Bronchial epithelial cell (primary cell): ENCODE measurements around the gene BORCS6. TPM values are rescaled to one million over a fixed set of nuclear protein-coding genes. Genes with fewer than 3 reads are reported as not detected.
A peak's percentile ranks its signal among the peaks of the same experiment; 100 is the strongest.

Experiments used
- DNase-seq: peaks from one replicate; pipeline ENCODE4 v3.0.0-alpha.2; 2010; ENCODE audit warnings: low read depth
- FAIRE-seq: peaks from 2 replicates; lab custom pipeline; 2011; peaks lifted over from hg19 to GRCh38; lab: Jason Lieb, UNC
- H3K27me3 ChIP-seq: 2 replicates; pipeline ENCODE4 v1.5.1; 2011; ENCODE audit warnings: low read length; ENCODE audit not compliant: control insufficient read depth, insufficient read depth
- H3K36me3 ChIP-seq: 2 replicates; pipeline ENCODE4 v1.5.1; 2011; ENCODE audit warnings: low read length; ENCODE audit not compliant: control insufficient read depth, insufficient read depth
- H3K4me3 ChIP-seq: 2 replicates; pipeline ENCODE4 v1.5.1; 2011; ENCODE audit warnings: mild to moderate bottlenecking, low read depth, low read length, control low read depth
- CTCF ChIP-seq: IDR thresholded peaks from 2 replicates; pipeline ENCODE4 v1.5.1; 2011; ENCODE audit warnings: mild to moderate bottlenecking, moderate library complexity, low read length, control low read depth, inconsistent platforms; ENCODE audit not compliant: insufficient read depth, severe bottlenecking
- total RNA-seq: library from RNA; depleted of rRNA; stranded (reverse); fragments of >200 nt; gene quantifications from 2 replicates; pipeline ENCODE4 v1.2.1, GENCODE V29; 2014

BORCS6 gene
- total RNA-seq, 1 donor from 2014 or later, result 6.8 TPM

- Histone ChIP-seq H3K4me3 (peak overlapping the region; percentile 88), H3K36me3 (peaks cover 22% of the 10 kb centered on the region), H3K27me3 (no peaks in the 10 kb centered on the region)
- FAIRE-seq (peak; percentile 73), DNase-seq (peak; percentile 100)
- peak; percentile 3 for TF ChIP-seq CTCF
These were observed 33.6 kb downstream of the BORCS6 start for GRCh38 chr17:8156246-8156992.

GRCh38 chr17:8155996-8156245 is 34.1 kb downstream of the BORCS6 start:
- no peak for TF ChIP-seq CTCF
- FAIRE-seq (no peak), DNase-seq (no peak)
- Histone ChIP-seq H3K36me3 (peaks cover 22% of the 10 kb centered on the region), H3K27me3 (no peaks in the 10 kb centered on the region), H3K4me3 (peak overlapping the region; percentile 88)

- peaks cover 24% of the 10 kb centered on the region for H3K36me3 ChIP-seq
- H3K27me3 ChIP-seq, result no peaks in the 10 kb centered on the region
- FAIRE-seq (no peak), DNase-seq (peak; percentile 27)
- TF ChIP-seq CTCF, result no peak
- H3K4me3 ChIP-seq, result peak overlapping the region; percentile 88
These were observed 34.6 kb downstream of the BORCS6 start for GRCh38 chr17:8155231-8155995.

GRCh38 chr17:8154608-8155155 is 35.3 kb downstream of the BORCS6 start:
- TF ChIP-seq CTCF, result no peak
- peak overlapping the region; percentile 88 for H3K4me3 ChIP-seq
- DNase-seq, result no peak

GRCh38 chr17:8153957-8154607 is 35.9 kb downstream of the BORCS6 start:
- FAIRE-seq (peak; percentile 43), DNase-seq (peak; percentile 94)
- TF ChIP-seq CTCF, result no peak
- Histone ChIP-seq H3K4me3 (peak overlapping the region; percentile 88), H3K27me3 (no peaks in the 10 kb centered on the region), H3K36me3 (peaks cover 33% of the 10 kb centered on the region)

More at GRCh38 chr17:8154608-8155155, 35.3 kb downstream of the BORCS6 start:
- Histone ChIP-seq H3K27me3 (no peaks in the 10 kb centered on the region), H3K36me3 (peaks cover 27% of the 10 kb centered on the region)
- no peak for FAIRE-seq
